GM06990 (cell line): Measurements from ENCODE around the gene CDC20.

Source experiments
- DNase-seq: peaks from one replicate; pipeline ENCODE4 v3.0.0-alpha.2; 2011; ENCODE audit not compliant: insufficient read length; ENCODE audit errors: extremely low read depth
- H3K27me3 ChIP-seq: replicated peaks from 2 replicates; pipeline ENCODE4 v1.6.0; 2011; ENCODE audit warnings: low read length; ENCODE audit not compliant: control insufficient read depth, insufficient read depth
- H3K36me3 ChIP-seq: 2 replicates; pipeline ENCODE4 v1.5.1; 2011; ENCODE audit warnings: low read length; ENCODE audit not compliant: control insufficient read depth, insufficient read depth
- H3K4me3 ChIP-seq: replicated peaks from 2 replicates; pipeline ENCODE4 v1.5.1; 2011; ENCODE audit warnings: low read depth, mild to moderate bottlenecking, control low read depth, low read length
- CTCF ChIP-seq: IDR thresholded peaks from 2 replicates; pipeline ENCODE4 v1.5.1; 2011; ENCODE audit warnings: low read length, control low read depth, mild to moderate bottlenecking, inconsistent platforms; ENCODE audit not compliant: insufficient read depth, poor library complexity, severe bottlenecking

Gene CDC20

GRCh38 chr1:43334453-43335205, 24.2 kb upstream of the CDC20 start:
- H3K36me3 ChIP-seq, result no peaks in the 10 kb centered on the region
- no peak overlapping the region for H3K4me3 ChIP-seq
- DNase-seq, result no peak
- no peak for TF ChIP-seq CTCF
- H3K27me3 ChIP-seq, result no peaks in the 10 kb centered on the region

- H3K36me3 ChIP-seq, result no peaks in the 10 kb centered on the region
- no peak for TF ChIP-seq CTCF
- no peak for DNase-seq
These were observed 21.2 kb upstream of the CDC20 start, which contains the start of gene MPL for GRCh38 chr1:43337588-43337987. Gene MPL, plus strand, starts transcription at chr1:43337818. Its CDS starts 31 bp downstream, at chr1:43337849.

GRCh38 chr1:43338001-43338400, 20.8 kb upstream of the CDC20 start:
- TF ChIP-seq CTCF, result no peak
- no peak for DNase-seq
- Histone ChIP-seq H3K36me3 (no peaks in the 10 kb centered on the region), H3K4me3 (no peak overlapping the region), H3K27me3 (no peaks in the 10 kb centered on the region)

More at GRCh38 chr1:43337588-43337987, 21.2 kb upstream of the CDC20 start, which contains the start of gene MPL:
- H3K27me3 ChIP-seq, result no peaks in the 10 kb centered on the region
- H3K4me3 ChIP-seq, result no peak within 1 kb of the TSS

- no peaks in the 10 kb centered on the region for H3K36me3 ChIP-seq
- no peak for DNase-seq
- no peaks in the 10 kb centered on the region for H3K27me3 ChIP-seq
- no peak for TF ChIP-seq CTCF
- no peak overlapping the region for H3K4me3 ChIP-seq
These were observed 19.1 kb upstream of the CDC20 start for GRCh38 chr1:43339584-43340232.

GRCh38 chr1:43340559-43340958, 18.2 kb upstream of the CDC20 start:
- DNase-seq, result no peak
- TF ChIP-seq CTCF, result no peak
- H3K36me3 ChIP-seq, result no peaks in the 10 kb centered on the region

More at GRCh38 chr1:43340559-43340958, 18.2 kb upstream of the CDC20 start:
- Histone ChIP-seq H3K27me3 (no peaks in the 10 kb centered on the region), H3K4me3 (no peak overlapping the region)
